ENCODE measurements around the gene NTM.

Gene NTM

DNA sequence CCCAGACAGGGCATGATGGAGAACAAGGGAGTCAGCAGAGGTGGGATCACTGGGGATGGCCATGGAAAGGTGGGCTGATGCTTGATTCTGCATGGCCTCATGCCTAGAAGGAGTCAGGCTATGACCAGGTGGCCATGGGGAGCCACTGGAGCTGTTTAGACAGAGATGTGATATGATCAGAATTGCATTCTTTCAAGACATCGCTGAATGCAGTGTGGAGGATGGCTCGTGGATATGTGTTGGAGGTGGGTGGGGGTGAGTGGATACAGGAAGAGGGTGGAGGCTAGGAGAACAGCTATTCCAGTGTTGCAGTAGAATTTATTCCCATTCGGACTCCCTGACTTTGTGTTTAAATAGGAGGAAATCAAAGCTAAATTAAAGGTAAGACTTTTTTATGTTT, 841.1 kb downstream of the NTM start:
- no peak for DNase-seq

DNA sequence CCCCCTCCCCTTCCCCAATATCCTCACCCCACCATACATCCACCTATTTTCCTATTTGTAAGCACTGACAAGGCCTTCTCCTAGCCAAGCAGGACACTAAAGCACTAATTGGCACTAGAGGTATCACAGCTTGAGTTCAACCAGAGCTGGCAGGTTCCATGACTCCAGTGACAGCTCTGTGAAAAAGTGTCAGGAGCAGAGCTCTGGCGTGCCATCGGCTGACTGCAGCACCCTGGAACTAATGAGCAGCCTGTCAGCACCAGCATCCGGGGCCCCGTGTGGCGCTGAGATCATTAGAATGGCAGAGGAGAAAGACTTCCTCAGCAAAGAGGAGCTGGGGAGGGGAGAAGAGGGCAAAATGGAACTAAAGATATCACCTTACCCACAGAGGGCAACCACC, 847.4 kb downstream of the NTM start:
- DNase-seq: no peak

DNA sequence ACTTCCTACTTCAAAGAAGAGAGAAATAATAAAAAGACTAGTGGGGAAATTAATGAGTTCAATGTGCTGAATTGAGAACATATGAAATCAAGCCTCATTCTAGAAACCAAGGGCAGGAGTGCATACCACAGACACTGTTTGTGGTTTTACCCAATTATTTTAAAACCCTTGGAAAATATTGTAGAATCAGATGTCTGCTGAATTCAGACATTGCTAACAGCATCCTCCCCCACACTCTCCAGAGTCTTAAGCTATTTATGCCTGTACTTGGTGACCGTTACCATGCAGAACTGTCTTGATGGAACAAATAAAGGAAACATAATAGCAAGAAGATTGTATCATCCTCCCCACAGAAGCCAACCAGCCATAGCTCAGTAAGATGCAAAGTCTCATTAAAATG, 850.1 kb downstream of the NTM start:
- DNase-seq: no peak

DNA sequence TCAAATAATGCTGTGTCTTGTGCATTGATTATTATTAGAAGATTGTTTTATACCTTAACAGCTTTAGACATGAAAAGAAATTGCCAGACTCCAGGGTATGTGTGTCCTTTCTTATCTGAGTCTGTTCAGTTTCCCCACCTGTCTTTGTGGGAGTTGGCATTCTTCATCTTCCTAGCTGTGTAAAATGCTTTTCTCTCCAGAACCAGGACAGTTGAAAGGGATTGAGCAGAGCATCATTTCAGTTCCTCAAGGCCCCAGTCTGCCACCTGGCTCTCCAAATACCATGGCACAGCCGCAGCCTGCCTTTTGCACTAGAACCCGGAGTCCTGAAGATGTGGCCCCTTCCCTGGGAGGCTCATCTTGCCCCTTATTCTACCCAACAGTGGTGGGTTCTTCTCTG, 851.9 kb downstream of the NTM start:
- DNase-seq: no peak

DNA sequence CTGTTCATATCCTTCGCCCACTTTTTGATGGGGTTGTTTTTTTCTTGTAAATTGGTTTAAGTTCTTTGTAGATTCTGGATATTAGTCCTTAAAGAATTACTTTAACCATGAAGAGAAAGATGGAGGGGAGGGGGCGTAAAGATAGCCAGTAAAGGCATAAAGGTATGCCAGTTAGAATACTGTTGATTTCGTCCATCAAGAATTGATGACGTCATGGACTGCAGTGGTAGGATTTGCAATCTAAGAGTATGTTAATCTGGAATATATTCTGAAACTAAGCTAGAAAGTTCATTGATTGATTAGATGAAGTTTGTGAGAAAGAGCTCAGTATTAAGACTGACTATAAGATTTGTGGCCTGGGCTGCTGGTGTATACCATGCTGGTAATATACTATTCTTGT, 856.1 kb downstream of the NTM start:
- no peak for DNase-seq

DNA sequence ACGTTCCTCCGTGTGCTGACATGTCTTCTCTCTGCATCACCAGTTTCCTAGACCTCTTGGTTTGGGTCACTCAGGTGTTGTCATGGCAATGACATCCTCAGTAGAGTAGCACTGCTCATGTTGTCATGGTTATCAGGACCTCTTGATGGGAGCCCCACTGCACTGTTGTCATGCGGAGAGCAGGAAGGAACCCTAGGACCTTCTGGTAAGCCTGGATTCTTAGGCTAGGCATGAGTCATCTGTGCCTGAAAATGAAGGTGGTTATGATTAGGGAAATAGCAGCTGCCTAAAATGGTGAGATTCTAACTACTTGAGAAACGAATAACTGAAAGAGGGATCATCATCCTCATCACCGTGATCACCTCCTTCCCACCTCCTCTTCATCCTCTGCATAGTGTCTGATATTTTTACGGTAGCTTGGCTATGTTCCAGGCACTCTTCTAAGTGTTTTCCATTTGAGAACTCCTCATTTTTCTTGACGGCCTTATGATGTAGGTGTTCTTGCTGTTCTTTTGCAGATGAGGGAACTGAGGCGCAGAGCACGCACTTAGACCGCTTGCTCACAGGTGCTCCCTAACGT, 858.4 kb downstream of the NTM start:
- DNase-seq: no peak

DNA sequence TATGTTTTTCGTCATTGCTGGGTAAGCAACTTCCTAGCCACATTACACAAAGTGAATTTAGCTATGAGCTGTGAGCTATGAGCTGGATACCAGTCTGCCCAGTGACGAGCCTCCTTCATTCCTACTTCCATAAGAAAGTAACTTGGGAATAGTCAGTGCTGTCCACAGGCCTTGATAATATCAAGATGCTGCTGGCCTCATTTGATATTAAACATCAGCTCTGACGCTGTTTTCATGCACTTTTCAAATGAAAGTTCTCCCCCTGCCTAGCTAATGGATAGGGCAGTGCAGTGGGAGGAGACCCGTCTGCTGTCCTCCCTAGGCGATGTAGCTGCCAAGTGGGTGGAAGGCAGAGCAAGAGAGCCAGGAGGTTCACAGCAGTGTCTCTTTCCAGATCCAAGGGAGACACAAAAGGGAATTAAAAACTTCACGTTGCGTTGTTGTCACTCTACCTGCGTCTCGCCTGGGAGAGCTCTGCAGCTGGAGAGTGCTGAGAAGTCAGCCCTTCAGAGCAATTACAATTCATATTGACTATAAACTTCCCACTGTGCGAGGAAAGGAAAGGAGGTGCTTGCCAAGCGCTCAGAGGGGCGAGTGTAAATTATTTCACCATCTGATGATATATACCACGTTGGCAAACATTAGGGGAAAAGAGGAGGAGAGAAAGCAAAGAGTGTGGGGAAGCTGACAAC, 861.4 kb downstream of the NTM start:
- DNase-seq: no peak

DNA sequence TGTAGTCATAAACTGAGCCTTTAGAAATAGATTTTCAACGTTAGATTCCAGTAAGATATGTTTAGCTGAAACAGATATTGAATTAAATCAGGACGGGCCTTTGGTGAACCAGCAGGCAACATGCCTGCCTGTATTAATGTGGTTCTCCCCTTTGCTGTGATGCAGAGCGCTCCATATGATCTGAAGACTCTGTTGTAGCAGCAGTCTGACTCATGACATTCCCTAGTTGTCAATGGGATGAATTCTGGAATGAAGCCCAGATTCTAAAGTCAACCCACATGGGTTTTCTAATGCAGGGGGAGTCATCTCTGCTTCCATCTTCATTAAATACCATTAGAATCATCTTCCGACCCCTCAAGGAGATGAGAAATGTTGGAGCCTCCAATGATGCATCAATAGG, 864.5 kb downstream of the NTM start:
- no peak for DNase-seq

DNA sequence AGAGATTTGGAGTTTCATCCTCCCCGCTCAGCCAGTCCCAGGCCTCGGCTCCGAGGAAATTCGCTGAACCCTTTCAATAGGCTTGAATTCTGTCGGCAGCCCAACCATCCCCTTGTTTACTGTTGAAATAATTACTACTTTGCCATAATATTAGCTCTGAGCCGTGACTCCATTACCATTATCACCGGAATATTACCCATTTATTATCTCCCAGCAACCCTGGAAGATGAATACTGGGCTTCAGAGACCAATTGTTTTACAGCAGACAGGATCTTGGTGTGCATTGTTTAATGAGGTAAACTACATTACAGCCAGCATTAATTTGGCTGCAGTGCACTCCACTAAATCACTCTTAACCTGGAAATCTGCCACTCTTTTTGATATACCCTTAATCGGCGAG, 867.4 kb downstream of the NTM start:
- DNase-seq: no peak

DNA sequence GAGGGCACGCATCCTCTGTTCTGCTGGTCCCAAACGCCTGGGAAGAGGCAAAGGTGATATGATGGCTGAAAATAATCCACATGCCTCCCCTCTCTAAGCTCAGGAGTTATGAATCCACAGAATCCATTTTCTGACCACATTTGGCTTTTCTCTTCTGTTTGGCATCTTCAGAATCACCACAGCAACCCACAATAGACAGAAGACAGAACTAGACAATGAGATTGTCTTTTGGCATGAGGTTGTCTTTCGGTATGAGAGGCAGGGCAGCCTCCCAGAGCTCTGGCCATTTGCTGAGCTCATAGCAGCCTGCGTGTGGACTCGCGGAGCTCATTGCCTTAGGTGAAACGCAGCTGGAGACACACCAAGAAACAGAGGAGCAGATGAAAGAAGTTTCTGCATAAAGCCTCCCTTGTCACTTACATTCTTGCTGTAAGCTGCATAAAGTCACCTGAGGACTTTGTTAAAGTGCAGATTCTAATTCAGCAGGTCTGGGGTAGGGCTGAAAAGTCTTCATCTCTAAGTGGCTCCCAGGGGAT, 868.0 kb downstream of the NTM start:
- DNase-seq: no peak

DNA sequence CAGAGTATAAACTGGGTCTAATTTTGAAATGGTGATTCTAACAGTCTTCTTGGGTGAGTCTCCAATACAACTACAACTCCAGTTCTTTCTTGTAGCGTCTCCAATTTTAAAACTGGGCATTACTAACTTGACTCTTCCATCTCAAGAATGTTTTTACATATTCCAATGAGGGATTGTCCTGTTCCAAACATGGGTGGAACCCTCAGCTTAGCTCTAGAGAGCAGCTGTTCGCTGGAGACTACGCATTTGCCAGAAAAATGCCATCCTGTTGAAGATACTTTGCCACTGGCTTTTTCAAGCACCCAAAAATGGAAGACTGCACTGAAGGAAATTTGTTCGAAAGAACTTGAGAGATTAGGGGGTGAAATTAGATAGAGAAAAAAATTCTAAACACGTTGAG, 870.0 kb downstream of the NTM start:
- DNase-seq: no peak

DNA sequence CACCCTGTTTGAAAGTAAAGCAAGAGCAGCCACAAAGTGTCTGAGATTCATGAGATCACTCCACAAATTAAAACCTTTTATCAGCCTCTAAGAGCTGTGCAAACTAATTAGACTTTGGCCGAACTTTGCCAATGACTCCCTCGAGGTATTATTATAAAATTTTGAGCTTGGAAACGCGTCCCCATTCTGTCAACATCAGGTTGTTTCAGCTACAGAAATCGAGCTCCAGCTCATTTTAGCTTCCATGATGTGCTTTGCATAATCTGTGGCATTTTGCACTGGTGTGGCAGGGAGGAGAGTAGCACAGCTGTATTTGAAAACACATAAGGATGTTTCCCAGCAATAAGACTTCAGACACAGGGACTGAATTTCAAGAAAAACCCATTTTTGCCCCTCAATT, 872.2 kb downstream of the NTM start:
- DNase-seq: no peak

DNA sequence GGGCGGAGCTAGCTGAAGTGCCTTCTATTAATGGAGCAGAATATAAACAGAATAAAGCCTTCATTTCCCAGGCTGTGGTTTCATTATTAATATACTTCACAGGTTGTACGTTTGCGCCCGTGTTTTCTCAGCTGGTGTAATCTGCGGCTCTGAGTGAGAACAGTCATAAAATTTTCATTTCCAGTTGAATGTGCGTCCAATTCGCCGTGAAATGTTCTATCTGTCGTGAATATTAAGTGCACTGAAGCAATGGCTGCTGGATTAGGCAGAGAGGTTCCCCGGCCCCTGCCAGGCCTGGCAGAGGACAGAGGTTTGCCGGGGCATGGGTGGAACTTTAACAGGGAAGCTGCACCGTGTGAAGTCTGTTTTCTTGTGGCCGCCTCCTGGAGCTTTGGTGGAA, 874.4 kb downstream of the NTM start:
- no peak for DNase-seq

DNA sequence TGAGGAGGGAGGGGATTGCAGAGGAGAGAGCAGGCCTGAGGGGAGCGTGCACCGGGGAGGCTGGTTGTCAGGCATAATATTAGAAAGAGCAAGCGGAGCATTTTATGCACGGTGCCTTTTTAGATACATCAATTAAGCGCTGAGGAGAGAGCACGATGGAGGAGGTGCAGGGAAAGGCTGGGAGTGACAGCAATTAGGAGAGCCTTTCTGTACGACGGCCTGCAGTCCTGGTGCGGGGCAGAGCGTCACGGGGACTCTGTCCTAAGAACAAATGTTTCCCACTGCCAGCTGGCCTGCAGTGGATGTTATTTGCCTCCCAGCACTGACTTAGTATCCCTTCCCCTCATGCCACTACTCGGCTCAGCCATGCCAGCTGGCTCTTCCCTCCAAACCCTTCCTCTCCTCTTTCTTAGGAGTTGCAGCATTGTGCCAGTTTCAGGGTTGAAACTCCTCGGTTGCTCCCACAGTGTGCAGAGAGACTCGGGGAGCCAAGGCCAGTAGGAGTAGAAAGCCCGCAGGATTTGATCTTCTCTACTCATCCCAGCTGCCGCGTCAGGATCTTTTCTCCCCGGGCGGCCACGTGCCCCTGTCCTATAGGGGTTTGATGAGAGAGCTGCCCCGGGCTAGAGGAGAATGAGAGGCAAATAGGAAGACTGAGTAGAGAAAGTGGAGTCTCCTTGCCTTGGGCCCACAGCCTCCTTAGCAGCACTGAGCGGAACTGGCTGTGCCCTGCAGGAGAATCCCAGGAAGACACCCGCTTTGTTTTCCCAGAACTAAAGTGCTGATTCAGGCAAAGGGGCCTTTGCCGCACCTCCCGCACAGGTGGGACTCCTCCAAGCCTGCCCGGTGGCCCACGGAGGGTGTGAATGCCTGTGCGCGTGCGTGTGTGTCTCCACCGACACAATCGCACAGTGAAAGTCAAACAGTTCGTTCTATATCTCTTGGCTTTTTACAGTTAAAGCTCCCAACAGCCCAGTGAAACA, 875.3 kb downstream of the NTM start:
- no peak for DNase-seq

DNA sequence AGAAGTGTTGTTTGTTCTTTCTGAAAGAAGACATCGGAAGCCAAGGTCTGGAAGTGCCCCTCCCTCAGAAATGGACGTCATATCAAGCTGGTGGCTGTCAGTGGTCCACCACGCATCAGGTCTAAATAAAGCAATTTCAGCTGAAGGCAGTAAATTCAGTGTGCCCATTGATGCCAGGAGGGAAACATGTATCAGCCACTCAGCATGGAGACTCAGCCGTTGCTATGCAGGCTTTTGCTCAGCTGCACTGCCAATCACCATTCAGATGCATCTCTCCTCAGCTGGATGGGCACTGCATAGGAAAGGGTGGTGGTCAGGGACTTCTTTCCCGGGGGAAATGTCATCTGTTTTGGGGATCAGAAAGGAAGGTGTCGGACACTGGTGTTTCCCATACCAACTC, 878.2 kb downstream of the NTM start:
- no peak for DNase-seq

DNA sequence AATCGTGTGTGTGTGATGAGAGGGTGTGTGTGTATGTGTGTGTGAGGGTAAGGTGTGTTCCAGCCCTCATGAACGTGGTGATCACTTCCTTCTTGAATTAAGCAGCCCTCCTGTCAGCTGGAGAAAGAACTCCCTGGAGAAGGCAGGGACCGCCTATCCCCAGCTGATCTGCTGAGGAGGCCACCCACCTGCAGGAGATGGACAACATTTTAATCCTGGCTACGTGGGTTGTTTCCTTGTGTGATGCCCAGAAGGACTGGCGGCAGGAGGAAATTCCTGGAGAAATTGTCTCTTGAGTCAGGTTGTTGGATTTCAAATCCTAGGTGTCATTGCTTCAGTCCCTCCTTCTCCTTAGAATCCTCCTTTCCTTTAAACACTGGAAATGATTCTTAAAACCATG, 878.8 kb downstream of the NTM start:
- no peak for DNase-seq

DNA sequence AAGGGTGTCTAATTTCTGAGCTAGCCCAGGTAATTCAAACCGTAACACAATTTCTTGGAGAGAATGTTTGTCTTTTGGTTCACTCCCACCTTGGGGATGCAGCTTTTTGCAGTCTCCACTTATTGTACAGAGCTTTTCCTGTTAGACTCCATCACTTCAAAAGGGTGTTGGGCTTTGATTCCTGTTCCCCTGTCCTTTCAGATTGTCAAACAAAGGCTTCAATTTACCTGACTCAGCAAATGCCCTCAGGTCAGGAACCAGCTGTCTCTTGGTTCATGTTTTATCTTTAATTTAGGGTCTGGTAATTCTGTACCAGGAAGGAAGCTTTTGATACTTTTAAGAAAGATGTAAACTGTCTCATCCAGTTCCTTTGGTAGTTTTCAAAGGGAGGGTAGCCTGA, 880.6 kb downstream of the NTM start:
- DNase-seq: no peak

DNA sequence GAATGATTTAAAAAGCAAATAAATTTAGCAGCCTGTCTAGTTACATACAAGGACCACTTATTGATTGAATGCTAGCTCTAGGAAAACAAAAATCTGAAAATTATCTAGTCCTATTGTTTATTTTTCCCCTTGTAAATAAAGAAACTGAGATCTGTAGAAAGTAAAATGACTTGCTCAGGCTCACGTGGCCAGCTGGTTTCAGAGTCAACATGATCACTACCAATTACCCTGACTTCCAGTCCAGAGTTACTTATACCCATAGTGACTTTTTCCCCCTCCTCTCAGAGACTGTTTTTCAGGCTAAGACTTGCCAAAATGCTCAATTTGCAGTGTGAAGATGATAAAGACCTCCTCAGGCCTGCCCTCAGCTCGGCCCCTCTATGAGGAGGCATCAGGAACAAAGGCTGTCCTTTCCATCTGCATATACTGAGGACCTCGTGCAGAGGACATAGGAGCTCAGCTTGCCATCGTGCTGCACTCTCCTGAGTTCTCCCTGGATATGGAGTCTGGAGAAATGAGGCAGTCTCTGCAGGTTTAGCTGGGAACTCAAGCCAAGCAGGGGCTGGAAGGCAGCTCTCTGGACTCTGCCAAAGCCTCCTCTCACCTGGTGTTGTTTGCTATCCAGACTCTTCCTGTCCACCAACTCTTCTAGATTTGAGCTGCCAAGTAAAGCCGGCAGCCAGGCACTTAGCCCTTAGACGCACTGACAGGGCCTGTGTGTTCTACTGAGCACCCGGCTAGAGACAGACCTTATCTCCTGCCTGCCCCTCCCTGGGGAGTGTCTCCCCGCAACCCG, 883.3 kb downstream of the NTM start:
- no peak for DNase-seq

DNA sequence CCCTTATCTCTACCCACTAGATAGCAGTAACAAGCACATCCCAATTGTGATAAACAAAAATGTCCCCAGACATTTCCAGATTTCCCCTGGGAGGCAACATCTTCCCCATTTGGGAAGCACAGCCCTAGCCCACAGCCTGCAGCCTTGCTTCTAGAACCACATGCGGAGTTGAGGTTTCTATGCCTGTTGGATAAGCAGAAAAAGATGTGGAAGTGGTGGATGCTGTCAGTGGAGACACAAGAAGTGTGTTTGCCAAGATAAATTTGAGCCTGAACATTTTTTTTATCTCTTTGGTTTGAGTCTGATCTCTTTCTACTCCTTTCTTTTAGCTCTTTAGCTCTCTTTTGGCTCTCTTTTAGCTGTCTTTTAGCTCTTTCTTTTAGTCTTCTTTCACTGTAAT, 884.5 kb downstream of the NTM start:
- no peak for DNase-seq

DNA sequence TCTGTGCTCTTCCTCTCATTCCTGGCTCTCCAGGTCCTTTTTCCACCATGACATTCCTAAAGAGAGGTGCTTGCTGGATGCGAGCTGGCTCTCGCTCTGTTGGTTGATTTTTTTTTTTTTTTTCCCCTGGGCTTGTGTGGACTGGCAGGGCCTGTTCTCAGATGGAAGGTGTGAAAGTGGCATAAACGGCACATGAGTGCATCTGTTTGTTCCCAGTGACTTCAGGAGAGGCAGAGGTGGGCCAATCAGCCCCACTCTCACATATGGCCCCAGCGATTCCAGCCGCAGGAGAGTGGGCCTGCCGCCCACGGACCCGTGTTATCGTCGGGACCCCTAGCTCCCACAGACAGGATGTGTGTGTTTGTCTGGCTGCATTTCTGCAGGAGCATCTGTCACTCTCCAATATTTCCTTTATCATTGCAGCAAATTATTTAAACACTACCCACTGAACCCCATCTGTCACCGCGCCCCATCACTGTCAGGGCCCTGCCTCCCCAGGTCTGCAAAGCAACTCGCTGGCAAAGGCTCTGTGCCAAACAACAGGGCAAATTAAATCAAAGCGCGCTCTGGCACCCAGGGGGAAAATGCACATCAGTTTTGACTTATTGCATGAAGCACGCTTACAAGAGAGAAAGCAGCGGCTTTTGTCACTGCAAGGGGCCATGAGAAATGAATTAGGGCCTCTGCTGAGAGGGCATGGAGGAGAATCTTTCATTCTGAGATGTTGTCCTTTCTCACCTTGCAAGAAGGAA, 886.3 kb downstream of the NTM start:
- no peak for DNase-seq

DNA sequence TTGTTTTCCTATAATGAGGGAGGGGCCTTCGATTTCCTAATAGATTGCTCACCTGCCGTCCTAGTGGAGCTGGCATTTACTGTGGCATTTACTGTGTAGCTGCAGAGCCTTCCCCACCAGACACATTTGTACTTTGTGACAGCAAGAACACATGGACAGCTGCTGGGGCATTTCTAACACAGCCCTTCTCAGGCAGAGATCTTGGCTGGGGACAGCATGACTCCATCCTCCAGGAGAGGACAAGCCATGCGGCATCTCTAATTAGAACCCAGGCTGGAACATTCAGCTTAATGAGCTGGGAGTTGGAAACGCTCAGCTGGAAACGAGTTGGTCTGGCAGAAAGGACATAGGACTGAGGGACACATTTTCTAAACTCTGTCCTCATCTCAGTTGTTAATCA, 887.5 kb downstream of the NTM start:
- DNase-seq: no peak

DNA sequence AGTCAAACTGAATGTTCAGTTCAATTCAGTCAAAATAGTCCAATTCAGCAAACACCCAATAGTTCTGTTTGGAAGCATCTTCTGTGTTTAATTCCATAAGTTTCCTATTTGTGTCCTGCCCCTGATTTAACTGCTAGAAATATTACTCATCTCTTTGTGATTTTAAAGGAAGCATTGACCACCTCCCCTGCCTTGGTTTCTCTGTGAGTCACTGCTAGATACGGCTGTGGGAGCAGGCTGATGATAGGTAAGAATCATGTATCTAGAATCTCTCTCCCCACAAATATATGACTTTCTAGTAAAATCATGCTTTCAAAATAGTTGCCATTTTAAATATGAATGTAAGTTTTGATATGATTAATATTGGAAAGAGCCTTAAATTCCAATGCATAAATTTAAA, 888.5 kb downstream of the NTM start:
- no peak for DNase-seq

All from activated CD8-positive, alpha-beta memory T cell treated with anti-CD3 and anti-CD28 coated beads, Interleukin-2, amount 50 U/mL, for 48 hours (primary cell).